NCI-H2227 (cell line): Measurements from ENCODE around the gene ATOH8.

Experiments
- DNase-seq: peaks from one replicate; lab custom pipeline; 2025; ENCODE audit not compliant: unreplicated experiment; lab: John Stamatoyannopoulos, UW

The ATOH8 gene

DNA sequence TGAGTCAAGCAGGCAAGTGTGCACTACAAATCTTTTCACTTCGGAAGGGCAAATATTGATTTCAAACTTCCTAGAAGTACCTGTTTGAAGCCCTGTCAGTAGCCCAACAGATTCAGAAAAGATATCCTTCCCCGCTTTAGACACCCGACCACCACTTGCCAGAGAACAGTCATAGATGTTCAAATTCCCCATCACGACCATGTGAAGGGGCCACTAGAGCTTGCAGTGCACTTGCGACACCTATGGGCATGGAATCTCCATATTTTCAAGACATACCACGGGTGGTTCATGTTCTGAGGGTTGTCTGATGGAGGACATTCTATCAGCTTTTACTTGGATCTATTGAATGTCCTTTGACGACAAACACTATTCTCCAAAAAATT lies 35.8 kb upstream of the ATOH8 start:
- no peak for DNase-seq

DNA sequence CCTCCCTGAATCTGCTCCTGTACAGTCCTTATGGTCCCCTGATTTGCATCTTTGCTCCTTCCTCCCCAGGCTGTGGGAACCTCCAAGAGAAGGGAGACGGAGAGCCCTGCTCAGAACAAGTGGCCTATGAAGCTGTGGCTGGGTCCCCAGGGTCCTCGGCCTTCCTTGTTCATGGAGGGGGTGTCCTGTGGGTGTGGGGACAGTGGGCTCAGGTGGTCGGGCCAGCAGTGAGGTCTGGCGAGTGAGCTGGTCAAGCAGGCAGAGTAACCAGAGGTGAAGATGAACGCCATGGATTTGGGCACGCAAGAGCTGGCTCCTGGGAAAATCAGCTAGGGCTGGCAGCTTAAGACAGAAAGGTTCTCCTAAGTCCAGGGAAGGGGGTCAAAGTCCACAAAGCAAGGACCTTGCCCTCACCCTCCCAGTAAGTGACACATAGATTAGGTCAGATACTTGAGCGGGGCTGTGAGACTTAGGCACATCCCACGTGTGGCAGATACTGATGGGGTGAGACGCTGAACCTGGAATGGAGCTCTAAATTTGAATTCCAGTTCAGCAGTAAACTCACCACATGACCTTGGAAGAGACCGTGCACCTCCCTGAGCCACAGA lies 34.8 kb upstream of the ATOH8 start:
- DNase-seq = no peak

GRCh38 chr2:85719609-85720240 lies 34.1 kb upstream of the ATOH8 start:
- no peak for DNase-seq

DNA sequence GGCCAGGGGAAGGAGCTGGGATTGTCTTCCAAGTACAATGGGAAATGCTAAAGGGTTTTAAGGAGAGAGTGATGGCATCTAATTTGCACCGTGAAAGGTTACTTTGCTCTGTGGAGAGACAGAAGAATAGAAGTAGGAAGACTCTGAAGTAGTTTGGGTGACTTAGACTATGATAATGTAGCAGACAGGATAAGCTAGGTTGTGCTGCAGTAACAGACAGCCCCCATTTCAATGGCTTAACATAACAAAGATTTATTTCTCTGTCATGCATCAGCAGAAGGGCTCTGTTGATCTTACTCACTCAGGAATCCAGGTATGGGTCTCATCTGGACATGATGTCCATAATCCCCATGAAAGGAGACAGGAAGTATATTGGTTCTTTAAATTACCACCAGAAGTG lies 33.3 kb upstream of the ATOH8 start:
- no peak for DNase-seq

DNA sequence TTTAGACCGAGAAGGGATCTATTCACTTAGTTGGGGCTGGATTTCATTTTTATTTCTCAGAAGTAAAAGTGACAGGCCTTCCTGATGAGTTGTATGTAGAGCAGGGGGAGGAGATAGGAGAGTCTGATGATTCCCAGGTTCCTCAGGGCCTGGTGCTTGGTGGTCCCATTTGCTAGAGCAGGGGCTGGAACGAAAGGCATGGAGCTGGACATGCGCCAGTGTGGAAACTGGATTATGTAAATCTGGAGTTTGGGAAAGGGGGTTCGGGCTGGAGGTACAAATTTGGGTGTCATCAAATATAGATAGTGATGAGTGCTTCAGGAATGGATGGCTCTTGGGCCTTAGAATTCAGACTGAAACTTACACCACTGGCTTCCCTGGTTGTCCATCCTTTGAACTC lies 32.1 kb upstream of the ATOH8 start:
- no peak for DNase-seq

DNA sequence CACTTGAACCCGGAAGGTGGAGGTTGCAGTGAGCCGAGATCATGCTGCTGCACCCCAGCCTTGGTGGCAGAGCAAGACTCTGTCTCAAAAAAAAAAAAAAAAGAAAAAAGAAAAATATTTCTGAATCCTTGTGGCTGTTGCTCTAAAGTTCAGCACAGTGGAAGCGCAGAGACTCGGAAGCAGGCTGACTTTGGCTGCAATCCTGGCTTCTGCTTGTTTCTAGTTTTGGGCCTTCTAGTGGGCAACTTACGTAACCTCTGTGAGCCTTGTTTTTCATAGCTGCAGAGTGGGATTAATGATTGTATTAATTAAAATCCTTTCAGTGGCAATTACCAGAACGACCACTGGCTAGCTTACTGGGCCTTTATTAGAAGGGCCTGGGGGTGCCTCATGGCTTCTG lies 31.3 kb upstream of the ATOH8 start:
- DNase-seq = no peak

GRCh38 chr2:85723707-85724360 lies 30.0 kb upstream of the ATOH8 start:
- DNase-seq = no peak

GRCh38 chr2:85724731-85725181 lies 29.0 kb upstream of the ATOH8 start:
- DNase-seq = no peak

DNA sequence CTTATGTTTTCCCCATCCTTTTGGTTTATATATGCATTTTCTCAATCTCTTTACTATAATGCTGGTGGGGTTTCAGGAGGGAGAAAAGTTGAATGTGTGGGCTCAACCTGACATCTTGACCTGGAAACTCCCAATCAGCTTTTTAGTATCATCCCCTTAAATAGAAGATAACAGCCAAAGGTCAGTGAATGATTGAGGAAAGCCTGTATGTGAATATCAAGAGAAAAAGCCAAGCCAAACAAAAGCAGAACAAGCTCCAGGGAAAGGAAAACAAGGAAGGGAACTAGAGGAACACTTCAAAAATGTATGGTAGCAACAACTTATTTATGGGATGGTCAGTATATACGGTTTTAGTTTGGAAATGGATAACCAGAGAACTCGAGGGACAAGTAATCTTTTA lies 28.3 kb upstream of the ATOH8 start:
- DNase-seq = no peak

GRCh38 chr2:85727798-85728197 lies 26.0 kb upstream of the ATOH8 start:
- DNase-seq = no peak

GRCh38 chr2:85728342-85728741 lies 25.4 kb upstream of the ATOH8 start:
- no peak for DNase-seq

GRCh38 chr2:85728883-85729824 lies 24.6 kb upstream of the ATOH8 start:
- DNase-seq = peak; percentile 89

GRCh38 chr2:85729825-85730510 lies 23.8 kb upstream of the ATOH8 start:
- DNase-seq = no peak

- DNase-seq = no peak
Measured at GRCh38 chr2:85730686-85731230, 23.0 kb upstream of the ATOH8 start.

DNA sequence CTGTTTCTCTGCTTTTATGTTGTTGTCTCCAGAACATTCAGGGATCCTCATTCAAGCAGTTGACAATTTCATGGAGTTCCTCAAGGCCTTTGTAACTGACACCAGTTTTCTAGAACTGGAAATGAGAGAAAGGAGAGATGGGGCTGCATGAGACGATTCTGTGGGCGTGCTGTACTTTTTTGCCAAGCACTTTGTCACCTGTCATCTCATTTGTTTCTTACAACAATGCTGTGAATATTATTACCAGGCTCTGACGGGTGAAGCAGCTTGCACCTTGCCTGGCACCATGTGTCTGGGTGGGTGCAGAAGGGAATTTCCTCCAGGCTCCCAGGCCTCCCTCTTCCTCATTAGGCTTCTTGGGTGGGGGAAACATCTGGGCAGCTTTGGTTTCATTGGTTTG lies 22.2 kb upstream of the ATOH8 start:
- DNase-seq = no peak

DNA sequence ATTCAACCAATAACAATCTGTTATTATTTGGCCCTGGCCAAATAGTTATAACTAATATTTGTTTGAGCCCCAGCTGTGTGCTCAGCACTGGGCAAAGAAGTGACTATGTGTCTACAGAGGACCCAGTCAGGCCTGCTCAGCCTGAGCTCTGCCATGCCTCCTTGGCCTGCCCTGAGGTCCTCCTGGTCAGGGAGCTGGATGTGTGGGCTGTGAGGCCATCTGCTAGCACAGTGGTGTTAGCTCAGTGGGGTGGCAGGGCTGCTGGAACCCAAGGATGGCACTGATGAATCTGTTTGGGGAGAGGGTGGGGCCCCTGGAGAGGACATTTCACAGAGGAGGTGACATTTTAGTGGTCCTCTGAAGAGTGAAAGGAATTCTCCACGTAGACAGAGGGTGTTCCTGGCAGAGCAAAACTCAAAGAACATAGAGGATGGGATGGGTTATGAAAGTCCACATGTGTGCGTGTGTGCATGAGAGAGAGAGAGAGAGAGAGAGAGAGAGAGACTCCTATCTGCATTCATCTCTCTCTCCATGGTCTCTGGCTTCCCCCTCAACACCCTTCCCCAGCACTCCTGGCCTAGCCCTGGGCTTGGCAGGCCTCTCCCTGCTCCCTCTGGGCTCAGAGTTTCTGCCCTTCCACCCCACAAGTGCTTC lies 21.2 kb upstream of the ATOH8 start:
- DNase-seq = no peak

DNA sequence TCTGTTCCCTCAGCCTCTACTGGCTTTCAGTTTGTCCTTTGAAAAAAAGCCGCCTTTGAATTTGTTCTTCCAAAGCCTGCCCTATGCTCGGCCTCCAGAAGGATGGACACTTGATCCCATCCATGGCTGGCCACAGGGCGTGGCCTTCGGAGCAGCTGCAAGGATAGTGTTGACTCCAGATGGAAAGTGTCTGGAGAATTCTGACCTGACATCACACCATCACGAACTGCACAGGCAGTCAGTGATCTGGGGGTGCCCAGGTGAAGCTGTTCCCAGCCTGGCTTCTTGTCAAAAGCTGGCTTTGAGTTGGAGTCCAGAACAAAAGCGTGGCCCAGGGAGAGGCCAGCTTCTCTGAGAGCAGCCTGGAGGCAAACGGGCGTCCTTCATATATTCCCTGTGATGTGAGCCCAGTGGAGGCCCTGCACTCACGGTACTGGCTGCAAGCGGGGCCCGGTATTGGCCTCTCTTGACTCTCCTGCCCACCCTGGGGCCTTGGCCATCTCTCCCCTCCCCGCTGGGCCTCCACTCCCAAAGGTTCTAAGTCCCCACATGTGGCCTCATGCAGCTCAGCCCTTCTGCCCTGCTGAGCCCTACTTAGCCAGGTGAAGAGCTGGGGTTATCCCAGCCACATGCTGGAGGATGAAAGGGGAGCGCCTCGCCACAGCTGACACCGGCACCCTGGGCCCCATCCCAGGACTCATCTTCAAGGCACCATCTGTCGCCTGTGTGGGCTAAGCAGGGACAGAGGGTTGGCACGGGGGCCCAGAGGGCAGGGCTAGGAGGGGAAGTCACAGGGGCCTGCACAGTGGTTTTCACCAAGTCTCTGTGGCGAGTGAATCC lies 20.4 kb upstream of the ATOH8 start:
- no peak for DNase-seq

DNA sequence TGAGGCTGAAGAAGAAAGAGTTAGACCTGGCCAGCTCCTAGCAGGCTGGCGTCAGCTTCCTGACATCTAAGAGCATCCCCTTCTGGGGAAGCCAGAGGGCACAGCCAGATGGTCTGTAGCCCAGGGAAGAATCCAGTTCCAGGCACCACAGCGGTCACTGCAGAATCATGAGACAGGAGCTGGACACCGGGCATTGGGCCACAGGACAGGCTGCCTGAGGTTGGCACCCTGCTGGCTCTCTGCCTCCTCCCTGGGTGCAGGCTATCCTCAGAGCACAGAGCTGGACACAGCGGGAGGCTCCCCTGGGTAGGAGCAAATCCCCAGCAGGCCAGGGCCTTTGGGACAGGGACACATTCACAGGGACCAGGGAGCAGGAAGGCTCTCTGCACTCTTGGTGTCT lies 19.8 kb upstream of the ATOH8 start:
- DNase-seq = no peak

DNA sequence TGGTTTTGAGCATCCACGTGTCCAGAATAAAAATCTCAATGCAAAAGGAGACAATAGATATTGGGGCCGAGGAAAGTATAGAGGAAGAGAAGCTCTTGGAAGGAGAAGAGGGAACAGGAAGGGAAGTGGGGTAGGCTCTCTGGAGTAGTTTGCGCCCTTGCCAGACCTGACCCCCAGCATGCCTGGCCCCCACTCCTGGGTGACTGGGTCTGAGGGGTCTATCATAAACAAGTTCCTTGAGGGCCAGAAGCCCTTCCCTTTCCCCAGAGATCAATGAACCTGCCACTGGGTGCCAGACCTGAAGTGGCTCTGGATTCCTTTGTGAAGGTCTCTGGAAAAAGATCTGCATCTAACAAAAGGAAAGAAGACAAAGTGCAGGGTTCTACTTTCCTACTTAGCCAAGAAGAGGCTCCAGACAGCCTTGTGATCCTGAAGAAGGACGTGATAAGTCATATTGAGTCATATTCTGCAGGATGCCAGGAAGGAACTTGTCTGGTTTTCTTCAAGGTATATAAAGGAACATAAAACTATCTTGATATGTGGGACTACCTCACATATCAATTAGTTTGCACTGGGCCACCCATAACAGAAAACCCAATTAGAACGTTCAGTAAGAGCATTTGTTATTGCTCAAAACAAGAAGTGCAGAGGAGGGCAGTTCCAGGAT lies 18.7 kb upstream of the ATOH8 start:
- DNase-seq = no peak
